OCI-LY7 (cell line): ENCODE results near the gene DNAI1.

Experiments
- EZH2phosphoT487 ChIP-seq: fragments of 200-600 bp; sonication (generic); IDR thresholded peaks from 2 replicates; pipeline ENCODE4 v1.6.1; 2018; ENCODE audit warnings: low read depth, borderline replicate concordance, mild to moderate bottlenecking, mixed run types, antibody characterized with exemption, low read length, moderate library complexity, mixed read lengths
- TF ChIP-seq, protein P1 (sequence below): fragments of 200-600 bp; sonication (generic); conservative IDR thresholded peaks from 2 replicates; pipeline ENCODE4 v1.5.1; 2014; ENCODE audit warnings: mild to moderate bottlenecking, antibody characterized with exemption, low read length, moderate library complexity, mixed read lengths

DNA sequence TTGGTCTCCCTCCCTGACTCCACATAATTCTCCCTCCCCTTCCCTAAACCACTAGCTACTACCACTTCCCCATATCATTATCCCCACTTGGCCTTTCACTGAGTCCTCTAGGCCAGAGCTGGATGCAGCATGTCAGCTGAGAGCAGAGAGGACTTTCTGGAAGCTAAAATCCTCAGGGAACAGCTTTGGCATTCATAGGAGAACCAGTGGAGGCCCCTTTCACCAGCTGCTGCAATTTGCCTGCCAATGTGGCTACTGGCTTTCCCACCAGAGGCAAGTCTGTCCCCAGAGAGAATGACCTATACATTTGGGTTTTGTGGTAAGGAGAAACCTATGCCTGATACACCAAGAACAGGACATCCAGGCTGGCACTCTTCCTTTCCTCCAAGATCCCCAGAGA is 14.6 kb upstream of the DNAI1 start:
- TF ChIP-seq, protein P1, sequence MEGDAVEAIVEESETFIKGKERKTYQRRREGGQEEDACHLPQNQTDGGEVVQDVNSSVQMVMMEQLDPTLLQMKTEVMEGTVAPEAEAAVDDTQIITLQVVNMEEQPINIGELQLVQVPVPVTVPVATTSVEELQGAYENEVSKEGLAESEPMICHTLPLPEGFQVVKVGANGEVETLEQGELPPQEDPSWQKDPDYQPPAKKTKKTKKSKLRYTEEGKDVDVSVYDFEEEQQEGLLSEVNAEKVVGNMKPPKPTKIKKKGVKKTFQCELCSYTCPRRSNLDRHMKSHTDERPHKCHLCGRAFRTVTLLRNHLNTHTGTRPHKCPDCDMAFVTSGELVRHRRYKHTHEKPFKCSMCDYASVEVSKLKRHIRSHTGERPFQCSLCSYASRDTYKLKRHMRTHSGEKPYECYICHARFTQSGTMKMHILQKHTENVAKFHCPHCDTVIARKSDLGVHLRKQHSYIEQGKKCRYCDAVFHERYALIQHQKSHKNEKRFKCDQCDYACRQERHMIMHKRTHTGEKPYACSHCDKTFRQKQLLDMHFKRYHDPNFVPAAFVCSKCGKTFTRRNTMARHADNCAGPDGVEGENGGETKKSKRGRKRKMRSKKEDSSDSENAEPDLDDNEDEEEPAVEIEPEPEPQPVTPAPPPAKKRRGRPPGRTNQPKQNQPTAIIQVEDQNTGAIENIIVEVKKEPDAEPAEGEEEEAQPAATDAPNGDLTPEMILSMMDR = no peak
- no peak for TF ChIP-seq EZH2phosphoT487
